Tongue (tissue), 2 donors: ENCODE results near the gene ST6GALNAC2. TPM values are rescaled to one million over a fixed set of nuclear protein-coding genes. Genes with fewer than 3 reads are reported as not detected.
"Not testable (repeated sequence)": the region's sequence is repeated elsewhere in the genome, so short reads cannot be mapped to it uniquely, and the experiment has no call there.

Experiments used
- DNase-seq: peaks from one replicate; pipeline ENCODE4 v3.0.0-alpha.2; 2015
- total RNA-seq: library from RNA; depleted of rRNA; stranded (reverse); fragments of >200 nt; gene quantifications from one replicate; pipeline ENCODE4 v1.2.3, GENCODE V29; 2014

The ST6GALNAC2 gene
- total RNA-seq, 1 donor from 2014 or later = 11.7 TPM

DNA sequence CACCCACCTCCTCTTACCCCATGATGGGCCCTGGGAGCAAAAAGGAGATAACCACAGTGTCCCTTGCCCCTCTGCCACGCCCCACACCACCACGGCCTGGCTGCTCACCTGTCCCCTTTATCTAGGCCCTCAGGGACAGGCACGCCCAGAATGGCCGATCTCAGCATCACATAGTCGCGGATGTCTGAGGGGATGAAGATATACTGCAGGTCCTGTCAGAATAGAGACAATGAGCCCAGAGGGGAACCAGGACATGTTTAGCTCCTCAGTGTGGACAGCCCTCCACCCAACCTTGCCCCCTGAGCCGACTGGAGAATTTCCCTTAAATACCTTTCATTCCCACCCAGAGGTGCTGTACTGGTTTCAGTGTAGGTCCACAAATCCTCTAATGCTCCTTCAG lies 15.2 kb downstream of the ST6GALNAC2 start:
- DNase-seq = no peak

DNA sequence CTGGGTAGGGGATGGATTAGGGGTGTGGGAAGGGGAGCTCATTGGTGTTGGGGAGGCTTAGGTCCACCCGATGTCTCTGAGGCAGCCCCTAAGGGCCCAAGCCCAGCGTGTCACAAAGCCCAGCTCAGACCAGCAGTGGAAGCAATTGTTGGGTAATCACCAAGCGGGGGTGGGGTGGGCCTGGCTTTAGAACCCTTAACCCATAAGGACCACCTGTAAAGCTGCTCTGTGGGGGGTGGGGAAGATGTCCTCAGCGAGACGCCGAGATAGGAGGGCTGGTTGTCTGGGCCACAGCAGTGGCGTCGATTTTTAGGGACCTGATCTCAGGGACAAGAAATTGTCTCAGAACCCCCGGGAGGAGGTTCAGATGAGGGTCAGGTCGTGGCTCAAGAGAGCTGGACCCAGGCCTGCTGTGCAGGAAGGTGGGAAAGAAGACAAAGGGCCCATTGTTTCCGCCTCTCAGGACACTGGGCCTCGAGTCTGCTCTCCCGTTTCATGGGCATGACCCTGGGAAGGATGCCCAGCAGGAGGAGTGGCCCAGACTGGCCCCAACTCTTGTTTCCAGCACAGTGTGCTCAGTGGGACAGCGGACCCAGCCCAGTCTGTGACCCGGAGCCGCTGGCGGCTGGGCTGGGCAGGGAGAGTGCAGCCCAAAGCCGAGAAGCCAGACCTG lies 15.9 kb downstream of the ST6GALNAC2 start:
- no peak for DNase-seq

DNA sequence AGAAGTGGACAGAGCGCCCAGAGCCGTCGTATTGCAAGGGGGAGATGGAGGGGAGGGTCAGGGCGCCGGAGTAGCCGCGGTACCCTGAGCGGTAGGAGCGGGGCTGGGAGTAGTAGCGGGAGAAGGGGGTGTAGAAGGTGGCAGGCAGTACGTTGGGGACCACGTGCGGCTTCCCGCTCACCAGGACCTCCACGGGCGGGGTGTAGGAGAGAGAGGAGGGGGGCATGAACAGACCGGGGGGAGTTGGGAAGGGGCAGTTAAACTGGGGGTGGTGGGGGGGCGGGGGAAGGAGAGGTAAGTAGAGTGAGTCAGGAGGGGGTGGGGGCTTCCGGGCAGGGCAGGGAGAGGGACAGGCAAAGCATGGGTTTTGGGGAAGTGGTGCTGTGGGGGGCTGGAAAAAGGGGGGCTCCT lies 16.8 kb downstream of the ST6GALNAC2 start:
- no peak for DNase-seq

DNA sequence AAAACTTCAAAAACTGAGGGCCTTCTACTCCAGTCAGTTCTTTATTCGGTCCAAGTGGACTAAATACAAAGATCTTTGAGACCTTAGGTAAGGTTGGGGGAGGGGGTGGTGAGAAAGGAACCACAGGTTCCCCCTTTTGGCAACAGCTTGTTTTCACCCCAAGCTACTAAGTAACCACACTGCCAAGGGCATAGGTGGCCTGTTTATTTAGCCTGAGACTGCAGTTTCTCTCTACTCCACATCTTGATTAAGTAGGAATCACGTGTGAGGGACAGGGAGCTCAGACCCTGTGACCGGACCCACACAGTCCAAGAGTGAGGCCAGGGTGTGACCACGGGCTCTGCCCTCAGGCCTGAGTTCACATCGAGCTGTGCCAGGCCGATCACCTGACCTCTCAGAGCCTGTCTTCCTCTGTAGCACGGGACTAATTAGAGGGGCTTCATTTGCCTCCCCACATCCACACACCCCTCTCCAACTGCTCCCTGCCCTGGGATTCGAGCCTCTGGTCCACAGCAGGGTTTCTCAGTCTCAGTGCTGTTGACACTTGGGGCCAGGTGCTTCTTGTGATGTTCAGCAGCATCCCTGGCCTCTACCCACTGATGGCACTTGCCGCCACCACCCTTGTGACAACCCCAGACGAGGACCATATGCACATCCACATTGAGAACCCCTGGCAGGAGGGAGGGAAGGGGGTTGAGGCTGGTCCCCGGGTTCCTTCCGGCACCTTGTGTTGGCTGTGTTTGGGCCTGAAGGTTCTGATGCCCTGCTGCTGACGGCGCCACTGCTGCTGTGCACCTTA lies 17.8 kb downstream of the ST6GALNAC2 start:
- no peak for DNase-seq

DNA sequence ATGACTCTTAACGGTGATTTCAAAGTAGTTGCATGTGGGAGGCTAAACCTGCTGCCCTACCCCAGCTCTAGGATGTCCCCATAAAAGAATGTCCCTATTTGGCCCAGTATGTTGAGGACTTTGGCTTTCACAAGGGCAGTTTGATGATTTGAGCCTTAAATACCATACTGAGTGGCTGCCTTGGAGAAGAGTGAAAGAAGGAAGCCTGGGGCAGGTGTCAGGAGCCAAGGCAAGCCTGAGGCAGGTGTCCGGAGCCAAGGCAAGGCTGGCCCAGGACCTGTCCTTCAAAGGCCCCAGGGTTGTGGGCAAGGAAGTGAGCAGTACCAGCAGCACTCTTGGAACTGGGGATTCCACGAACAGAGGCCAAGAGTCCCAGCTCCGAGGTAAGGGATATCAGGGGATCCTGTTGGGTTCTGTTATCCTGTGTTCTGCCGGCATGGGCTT lies 18.6 kb downstream of the ST6GALNAC2 start:
- DNase-seq = no peak

DNA sequence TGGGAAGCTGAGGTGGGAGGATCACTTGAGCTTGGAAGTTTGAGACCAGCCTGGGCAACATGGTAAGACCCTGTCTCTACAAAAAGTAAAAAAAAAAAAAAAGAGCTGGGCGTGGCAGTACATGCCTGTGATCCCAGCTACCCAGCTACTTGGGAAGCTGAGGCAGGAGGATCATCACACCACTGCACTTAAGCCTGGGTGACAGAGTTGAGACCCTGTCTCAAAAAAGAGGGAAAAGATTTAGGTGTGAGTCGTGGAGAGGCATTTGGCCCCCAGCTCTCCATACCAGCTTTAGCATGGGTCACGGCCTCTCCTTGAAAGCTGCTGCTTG lies 19.1 kb downstream of the ST6GALNAC2 start:
- DNase-seq = no peak

DNA sequence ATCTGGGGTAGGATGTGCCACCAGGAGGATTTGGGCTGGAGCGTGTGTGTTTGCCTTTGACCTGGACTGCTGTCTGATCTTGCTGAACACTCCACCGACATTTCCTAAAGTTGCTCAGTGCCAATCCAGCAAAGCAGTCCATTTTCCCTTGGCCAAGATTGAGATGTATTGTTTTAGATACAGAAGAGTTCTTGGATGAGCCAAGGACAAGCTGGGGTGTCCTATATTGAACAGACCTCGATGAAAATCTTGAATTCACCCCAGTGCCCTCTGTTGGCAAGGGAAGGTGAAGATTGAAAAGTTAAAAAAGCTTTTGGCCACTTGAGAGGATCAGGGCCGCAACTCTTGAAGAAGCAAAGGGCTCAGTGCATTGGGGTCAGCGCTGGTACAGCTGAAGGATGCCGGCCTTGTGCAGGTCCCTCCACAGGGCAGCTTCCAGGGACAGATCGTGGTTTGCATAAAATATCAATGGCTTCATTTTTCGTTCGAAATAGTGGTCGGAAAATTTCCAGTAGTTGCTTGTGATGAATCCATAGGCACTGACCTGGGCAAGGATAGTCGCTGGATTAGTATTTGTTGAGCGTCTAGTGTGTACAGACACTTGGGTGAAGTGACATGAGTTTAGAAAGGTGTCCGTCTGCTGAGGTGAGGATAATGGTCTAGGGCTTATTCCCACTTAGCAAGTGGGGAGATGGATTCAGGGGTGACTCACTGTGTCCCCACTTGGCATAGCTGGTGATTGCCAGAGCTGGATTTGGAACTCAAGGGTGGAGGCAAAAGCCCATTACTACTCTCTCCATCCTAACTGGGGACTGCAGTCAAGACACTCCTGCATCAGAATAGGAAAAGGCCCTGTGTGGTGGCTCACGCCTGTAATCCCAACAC lies 19.7 kb downstream of the ST6GALNAC2 start:
- no peak for DNase-seq

DNA sequence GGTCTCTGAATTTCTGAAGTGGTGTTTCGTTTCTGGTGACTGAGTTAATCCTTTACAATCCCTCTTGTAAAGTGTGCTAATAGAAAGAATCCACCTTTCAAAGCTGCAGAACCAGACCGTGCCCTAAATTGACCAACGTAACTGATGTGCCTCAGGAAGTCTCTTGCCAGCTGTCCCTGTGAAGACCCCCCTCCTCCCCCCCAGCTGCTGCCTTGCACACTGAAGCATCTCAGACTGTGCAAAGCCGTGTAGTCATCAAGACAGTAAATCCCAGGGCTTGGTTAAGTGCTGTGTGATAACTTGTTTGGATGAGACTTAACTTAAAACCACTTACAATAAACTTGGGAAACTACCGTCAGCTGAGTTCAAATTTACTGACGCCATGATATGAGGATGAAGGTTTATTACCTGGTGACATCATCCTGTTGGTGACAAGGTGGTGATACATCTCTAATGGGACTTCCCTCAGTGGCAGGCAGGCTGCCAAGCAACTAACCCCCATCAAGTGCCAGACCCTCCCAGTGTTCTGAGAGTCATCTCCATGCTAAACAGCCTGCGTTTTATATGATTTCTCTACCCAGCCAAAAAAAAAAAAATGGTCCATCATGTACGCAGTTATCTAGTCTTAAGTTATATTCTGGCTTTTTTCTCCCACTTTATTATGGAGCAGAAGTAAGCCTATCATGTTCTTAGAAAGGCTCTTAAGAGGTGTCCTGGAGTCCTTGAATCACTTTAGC lies 20.5 kb downstream of the ST6GALNAC2 start:
- peak; percentile 58 for DNase-seq

DNA sequence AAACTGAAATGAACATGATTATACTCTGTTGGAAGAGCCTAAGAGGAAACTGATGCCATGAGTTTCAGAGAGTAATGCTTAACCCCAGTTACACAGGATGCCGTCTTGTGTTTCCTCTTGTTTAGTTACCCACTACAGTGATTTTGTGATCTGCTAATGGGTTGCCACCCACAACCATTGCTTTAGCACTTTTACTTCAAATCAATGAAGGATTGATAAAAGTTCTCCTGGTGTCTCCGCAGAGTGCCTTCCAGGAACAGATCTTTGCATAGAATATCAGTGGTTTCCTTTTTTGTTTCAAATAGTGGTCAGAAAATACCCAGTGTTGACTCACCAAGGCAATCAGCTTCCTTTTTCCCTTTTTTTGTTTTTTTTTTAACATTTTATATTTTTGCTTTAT lies 22.3 kb downstream of the ST6GALNAC2 start:
- not testable (repeated sequence) for DNase-seq

DNA sequence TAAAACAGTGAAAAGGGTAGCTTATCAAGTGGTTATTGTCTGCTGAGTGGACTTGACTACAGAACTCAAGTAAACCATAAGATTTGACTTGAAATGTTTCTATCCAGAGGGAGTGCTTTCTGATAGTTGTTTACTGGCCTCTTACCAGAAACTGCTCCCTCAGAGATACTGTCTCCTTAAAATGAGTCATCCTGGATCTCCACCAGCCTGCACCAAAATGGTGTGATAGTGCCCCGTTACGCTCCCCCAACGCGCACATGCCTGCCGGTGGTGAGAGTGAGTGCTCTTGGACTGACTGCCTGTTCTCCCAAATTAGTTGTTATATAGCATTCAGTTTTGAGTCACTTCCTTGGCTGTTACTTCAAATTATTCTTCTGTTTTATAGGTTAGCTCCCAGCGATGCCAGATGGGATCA lies 22.9 kb downstream of the ST6GALNAC2 start:
- no peak for DNase-seq

DNA sequence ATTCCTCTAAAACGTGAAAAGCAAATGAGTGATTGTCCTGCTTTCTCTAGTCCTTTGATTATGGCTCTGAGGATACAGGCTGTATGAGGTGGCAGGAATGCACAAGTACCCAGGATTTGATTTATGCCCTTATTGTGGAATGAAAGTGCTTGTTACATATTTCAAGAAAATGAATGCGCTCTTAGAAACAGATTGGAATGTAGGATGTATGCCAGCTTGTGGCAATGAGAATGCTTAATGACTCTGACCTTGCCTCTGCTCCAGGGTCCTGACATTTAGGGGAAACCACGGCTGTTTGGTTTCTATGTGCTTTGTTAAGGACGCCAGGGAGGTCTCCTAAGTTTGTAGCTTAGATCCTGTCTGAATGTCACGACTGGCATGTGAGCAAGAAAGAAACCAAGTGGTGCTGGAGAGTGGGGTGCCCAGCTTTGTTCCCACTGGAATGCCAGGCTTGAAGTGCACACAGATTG lies 23.8 kb downstream of the ST6GALNAC2 start:
- DNase-seq = no peak

DNA sequence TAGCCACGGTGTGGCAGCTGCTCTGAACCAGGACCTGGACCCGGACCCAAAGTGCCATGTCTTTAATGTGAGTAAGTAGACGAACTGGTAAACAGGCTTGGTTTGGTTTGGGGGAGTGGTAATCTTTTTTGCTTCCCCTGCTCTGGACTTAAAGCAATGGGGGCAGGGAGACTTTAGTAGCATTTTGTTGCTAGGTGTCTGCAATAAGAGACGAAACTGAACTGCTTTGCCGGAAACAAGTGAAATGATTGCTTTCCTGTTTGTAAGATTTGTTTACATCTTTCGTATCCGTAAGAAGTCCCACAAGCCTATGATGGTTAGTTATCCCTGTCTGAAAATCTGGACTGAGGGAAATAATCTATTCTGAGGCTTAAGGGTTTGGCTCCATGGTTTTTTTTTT lies 24.3 kb downstream of the ST6GALNAC2 start:
- no peak for DNase-seq

DNA sequence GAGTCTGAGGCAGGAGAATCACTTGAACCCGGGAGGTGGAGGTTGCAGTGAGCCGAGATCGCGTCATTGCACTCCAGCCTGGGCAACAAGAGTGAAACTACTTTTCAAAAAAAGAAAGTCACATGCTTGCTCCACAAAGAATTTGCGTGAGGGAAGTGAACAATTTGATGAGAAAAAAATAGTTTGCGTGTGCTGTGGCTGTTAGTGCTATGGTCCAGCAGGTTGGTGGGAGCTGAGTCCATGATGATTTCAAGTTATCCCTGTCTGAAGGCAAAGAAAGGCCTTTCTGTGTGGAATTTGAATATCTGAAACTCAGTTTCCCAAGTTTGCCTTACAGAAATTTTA lies 24.8 kb downstream of the ST6GALNAC2 start:
- no peak for DNase-seq

DNA sequence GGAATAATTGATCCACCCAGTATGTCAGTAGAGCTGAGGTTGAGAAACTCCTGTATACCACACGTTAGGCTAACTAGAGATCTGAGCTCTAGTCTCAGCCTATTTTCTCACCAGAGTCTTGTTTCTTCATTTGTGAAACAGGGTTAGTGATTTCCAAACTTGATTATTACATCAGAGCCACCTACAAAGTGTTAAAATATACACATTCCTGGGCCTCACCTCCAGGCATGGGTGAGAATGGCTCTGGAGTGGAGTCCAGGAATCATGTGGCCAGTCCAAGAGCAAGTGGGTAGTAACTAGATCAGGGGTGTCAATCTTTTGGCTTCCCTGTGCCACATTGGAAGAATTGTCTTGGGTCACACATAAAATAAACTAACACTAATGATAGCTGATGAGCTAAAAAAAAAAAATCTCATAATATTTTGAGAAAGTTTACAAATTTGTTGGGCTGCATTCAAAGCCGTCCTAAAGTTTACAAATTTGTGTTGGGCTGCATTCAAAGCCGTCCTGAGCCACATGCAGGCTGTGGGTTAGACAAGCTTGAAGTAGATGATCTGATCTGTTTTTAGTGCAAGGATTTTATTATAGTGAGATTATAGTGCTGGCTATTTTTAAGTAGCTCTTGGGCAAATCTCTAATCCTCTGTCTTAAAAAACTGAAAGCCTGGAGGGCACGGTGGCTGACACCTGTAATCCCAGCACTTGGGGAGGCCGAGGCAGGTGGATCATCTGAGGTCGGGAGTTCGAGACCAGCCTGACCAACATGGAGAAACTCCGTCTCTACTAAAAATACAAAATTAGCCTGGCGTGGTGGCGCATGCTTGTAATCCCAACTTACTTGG lies 25.4 kb downstream of the ST6GALNAC2 start:
- DNase-seq = no peak

DNA sequence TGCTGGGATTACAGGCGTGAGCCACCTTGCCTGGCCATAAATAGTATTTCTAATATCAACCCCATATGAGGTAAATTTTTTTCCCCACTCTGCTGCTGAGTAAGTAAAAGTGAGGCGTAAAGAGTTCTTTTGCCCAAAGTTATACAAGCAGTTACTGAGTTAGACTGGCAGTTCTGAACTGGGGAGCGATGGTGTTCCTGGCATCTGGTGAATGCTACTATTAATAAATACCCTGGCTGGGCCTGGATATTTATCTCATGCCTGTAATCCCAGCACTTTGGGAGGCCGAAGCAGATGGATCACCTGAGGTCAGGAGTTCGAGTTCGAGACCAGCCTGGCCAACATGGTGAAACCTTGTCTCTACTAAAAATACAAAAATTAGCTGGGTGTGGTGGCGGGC lies 26.2 kb downstream of the ST6GALNAC2 start:
- not testable (repeated sequence) for DNase-seq

DNA sequence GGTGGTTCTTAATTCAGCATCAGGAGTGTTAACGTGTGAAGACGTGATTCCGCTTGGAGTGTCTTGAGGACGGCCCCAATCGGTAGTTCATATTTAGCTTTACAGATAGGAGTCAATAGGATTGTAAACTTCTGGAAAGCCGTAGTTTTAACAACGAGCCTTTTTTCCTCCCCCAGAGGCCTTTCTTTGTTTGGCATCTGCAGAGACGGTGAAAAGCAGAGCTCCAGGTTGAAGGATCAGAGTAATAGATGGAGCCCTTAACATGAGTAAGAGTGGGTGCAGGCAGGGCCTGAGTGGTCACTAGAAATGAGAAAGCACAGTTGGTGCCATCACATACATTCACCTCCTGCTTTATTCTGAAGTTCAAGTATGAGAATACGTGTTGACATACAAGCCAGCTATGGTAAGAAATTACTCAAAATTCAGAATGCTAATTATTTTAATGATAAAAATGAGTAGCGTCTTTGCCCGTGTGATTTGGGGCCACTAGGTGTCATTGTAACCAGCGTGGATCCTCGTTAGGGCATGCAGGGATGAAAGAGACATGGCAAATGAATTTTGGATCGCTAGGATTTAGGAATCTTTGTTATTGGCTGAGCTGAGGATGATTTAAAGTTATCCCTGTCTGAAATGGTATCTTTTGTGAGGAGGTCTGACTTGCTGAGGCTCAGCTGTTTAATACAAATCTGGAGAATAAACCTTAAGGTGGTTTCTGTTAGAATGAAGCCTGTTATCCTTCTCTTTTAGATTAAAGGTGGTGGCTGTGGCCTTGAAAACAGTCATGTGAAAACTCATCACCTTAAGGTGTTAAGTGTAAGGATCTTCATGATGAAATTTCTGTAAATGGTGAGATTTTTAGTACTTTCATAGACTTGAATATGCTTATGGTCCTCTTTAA lies 27.2 kb downstream of the ST6GALNAC2 start:
- DNase-seq = peak; percentile 54

DNA sequence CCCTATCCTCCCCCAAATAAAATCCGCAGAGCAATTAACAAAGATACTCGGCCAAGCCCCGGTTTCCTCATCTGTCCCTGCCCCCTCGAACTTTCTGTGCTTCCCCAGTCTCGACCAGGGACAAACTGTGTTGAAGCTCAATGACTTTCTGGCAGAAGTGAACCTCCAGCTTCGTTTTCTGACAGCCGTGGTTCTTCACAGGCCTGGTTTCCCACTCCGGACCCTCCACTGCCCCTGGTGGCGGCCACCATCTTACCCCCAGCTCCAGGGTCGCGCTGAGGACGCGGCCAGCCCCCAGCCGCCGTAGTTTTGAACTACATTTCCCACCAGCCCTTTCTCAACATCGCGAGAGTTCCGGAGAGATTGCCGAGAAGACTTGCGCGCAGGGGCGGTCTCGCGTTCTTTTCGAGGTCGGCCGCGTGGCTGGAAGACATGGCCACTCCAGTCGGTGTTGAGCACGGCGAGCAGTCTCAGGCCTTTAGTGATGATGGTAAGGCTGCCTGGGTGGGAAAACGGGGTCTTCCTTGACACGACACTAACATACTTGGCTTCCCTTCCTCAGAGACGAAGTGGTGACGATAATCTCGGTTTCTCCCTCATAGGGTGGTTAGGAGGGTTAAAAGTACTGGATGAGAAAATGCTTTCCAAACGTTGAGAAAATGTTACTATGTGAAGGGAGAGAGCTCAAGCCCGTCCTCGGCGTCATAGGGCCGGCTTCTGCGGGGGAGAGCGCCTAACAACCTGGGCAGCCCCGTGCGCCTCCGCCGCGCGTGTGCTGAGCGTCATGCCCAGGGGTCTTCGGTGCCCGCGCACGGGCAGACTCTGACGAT lies 28.1 kb downstream of the ST6GALNAC2 start:
- peak; percentile 98 for DNase-seq

DNA sequence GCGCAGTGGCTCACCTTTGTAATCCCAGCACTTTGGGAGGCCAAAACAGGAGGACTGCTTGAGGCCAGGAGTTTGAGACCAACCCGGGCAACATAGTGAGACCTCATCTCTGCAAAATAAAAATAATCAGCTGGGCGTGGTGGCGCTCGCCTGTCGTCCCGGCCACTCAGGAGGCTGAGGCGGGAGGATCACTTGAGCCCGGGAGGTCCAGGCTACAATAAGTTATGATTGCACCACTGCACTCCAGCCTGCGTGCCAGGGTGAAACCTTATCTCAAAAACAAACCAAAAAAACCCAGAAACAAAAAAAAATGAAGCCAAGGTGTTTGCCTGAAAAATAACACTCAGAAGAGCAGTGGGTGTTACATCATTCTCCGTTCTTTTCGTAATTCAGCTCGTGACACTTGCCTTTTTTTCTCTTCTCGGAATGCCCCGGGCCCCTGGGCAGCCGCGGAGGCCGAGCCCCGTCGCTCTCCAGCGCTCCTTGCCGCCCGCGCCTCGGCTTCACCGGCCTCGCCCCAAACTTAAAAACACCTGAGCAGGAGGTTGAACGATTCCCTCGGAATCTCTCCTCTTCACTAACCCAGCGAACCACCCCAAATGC lies 28.8 kb downstream of the ST6GALNAC2 start:
- DNase-seq = no peak

DNA sequence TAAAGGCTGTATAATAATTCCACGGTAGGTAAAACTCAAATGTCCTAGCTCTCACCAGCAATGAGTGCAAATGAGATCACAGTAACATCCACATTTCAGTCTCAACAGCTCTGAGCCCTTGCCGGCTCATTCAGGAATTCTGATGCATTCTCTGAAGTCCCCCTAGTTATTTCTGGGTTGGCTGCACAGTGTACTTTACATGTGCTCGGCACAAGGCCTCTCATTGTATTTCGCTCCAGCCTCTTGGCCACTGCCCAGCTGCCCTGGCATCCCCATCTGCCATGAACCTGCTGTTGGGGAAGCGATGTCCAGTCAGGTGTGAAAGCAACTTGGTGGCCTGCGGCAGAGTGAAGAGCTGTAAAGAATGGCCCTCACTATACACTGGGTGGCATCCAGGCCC lies 31.5 kb downstream of the ST6GALNAC2 start:
- DNase-seq = no peak
